Neural cell (in vitro differentiated cells): ENCODE data around the gene EHBP1. TPM values are rescaled to one million over a fixed set of nuclear protein-coding genes. Genes with fewer than 3 reads are reported as not detected.

Experiments
- H2AFZ ChIP-seq: fragments of 200-600, 300-800 bp; sonication (generic), shearing (Covaris generic); 2 replicates; pipeline ENCODE4 v1.6.0; 2014; ENCODE audit warnings: low read depth, mild to moderate bottlenecking, antibody characterized with exemption, low read length, moderate library complexity
- H3F3A ChIP-seq: fragments of 200-600 bp; shearing (Covaris generic); 2 replicates; pipeline ENCODE4 v1.6.1; 2016; ENCODE audit warnings: mild to moderate bottlenecking, moderate library complexity, mixed read lengths, antibody characterized with exemption, low read length; ENCODE audit not compliant: insufficient read depth, poor library complexity, severe bottlenecking
- H3K27ac ChIP-seq: fragments of 200-600, 300-800 bp; sonication (generic), shearing (Covaris generic); 2 replicates; pipeline ENCODE4 v1.5.1; 2014; ENCODE audit warnings: mild to moderate bottlenecking, low read length, moderate library complexity
- H3K27me3 ChIP-seq: fragments of 300-800, 200-600 bp; sonication (generic), shearing (Covaris generic); 2 replicates; pipeline ENCODE4 v1.6.0; 2014; ENCODE audit warnings: mild to moderate bottlenecking, low read depth, low read length, moderate library complexity; ENCODE audit not compliant: insufficient read depth
- H3K36me3 ChIP-seq: fragments of 300-800, 200-600 bp; sonication (generic), shearing (Covaris generic); 2 replicates; pipeline ENCODE4 v1.5.1; 2014; ENCODE audit warnings: mild to moderate bottlenecking, antibody characterized with exemption, low read length, moderate library complexity; ENCODE audit not compliant: insufficient read depth
- H3K4me2 ChIP-seq: fragments of 300-800, 200-600 bp; sonication (generic), shearing (Covaris generic); 2 replicates; pipeline ENCODE4 v1.6.0; 2014; ENCODE audit warnings: mild to moderate bottlenecking, low read length
- H3K4me3 ChIP-seq: fragments of 300-800, 200-600 bp; sonication (generic), shearing (Covaris generic); 2 replicates; pipeline ENCODE4 v1.5.1; 2014; ENCODE audit warnings: mild to moderate bottlenecking, low read length, moderate library complexity
- H3K79me2 ChIP-seq: fragments of 200-600 bp; shearing (Covaris generic); replicated peaks from 2 replicates; pipeline ENCODE4 v1.6.0; 2014; ENCODE audit warnings: mild to moderate bottlenecking, low read length, moderate library complexity; ENCODE audit not compliant: insufficient read depth
- H3K9ac ChIP-seq: fragments of 300-800, 200-600 bp; sonication (generic), shearing (Covaris generic); 2 replicates; pipeline ENCODE4 v1.6.1; 2016; ENCODE audit warnings: mild to moderate bottlenecking, low read length, mixed read lengths
- H3K9me2 ChIP-seq: fragments of 200-600 bp; shearing (Covaris generic); 2 replicates; pipeline ENCODE4 v1.6.1; 2016; ENCODE audit warnings: mild to moderate bottlenecking, low read length, mixed read lengths; ENCODE audit not compliant: insufficient read depth
- H3K9me3 ChIP-seq: fragments of 200-600, 300-800 bp; sonication (generic), shearing (Covaris generic); 2 replicates; pipeline ENCODE4 v1.6.1; 2016; ENCODE audit warnings: mild to moderate bottlenecking, mixed run types, low read length, moderate library complexity, mixed read lengths
- H4K20me1 ChIP-seq: fragments of 200-600 bp; shearing (Covaris generic); 2 replicates; pipeline ENCODE4 v1.6.1; 2016; ENCODE audit warnings: mild to moderate bottlenecking, mixed run types; ENCODE audit not compliant: insufficient read depth
- CTCF ChIP-seq: fragments of 450-650 bp; IDR thresholded peaks from 2 replicates; pipeline ENCODE4 v1.5.1; 2014; ENCODE audit warnings: antibody characterized with exemption, mild to moderate bottlenecking, moderate library complexity; ENCODE audit not compliant: poor library complexity, severe bottlenecking
- EP300 ChIP-seq: fragments of 450-650 bp; conservative IDR thresholded peaks from 2 replicates; pipeline ENCODE4 v1.6.1; 2014; ENCODE audit warnings: antibody characterized with exemption, mild to moderate bottlenecking, moderate library complexity; ENCODE audit not compliant: poor library complexity, severe bottlenecking
- EZH2 ChIP-seq: fragments of 200-600, 300-800 bp; shearing (Covaris generic), sonication (generic); IDR thresholded peaks from 2 replicates; pipeline ENCODE4 v1.6.1; 2014; ENCODE audit warnings: antibody characterized with exemption, low read length, borderline replicate concordance, mild to moderate bottlenecking; ENCODE audit not compliant: insufficient read depth, poor library complexity, severe bottlenecking
- MXI1 ChIP-seq: fragments of 450-650 bp; conservative IDR thresholded peaks from 2 replicates; pipeline ENCODE4 v1.6.1; 2014; ENCODE audit warnings: antibody characterized with exemption, mild to moderate bottlenecking; ENCODE audit not compliant: poor library complexity, severe bottlenecking
- POLR2AphosphoS5 ChIP-seq: IDR thresholded peaks from 2 replicates; pipeline ENCODE4 v1.6.1; 2012
- RAD21 ChIP-seq: fragments of 450-650 bp; conservative IDR thresholded peaks from 2 replicates; pipeline ENCODE4 v1.6.1; 2014; ENCODE audit warnings: antibody characterized with exemption, mild to moderate bottlenecking, moderate library complexity
- REST ChIP-seq: IDR thresholded peaks from 2 replicates; pipeline ENCODE4 v1.6.1; 2012; ENCODE audit warnings: borderline replicate concordance
- SMC3 ChIP-seq: fragments of 450-650 bp; conservative IDR thresholded peaks from 2 replicates; pipeline ENCODE4 v1.6.1; 2014; ENCODE audit warnings: antibody characterized with exemption, mild to moderate bottlenecking, moderate library complexity; ENCODE audit not compliant: poor library complexity
- TAF1 ChIP-seq: IDR thresholded peaks from 2 replicates; pipeline ENCODE4 v1.6.1; 2012; ENCODE audit warnings: low read depth
- polyA plus RNA-seq: library from polyadenylated mRNA; depleted of rRNA; stranded (reverse); fragments of >200 nt; gene quantifications from 2 replicates; pipeline ENCODE4 v1.2.3, GENCODE V29; 2014

Gene EHBP1
- polyA plus RNA-seq, 1 donor from 2014 or later: 52.6 TPM

- H2AFZ ChIP-seq: no peak overlapping the region
- H3F3A ChIP-seq: no peaks in the 10 kb centered on the region
- no peak overlapping the region for H3K4me2 ChIP-seq
- no peak overlapping the region for H3K27ac ChIP-seq
- peaks cover 28% of the 10 kb centered on the region for H3K27me3 ChIP-seq
- no peaks in the 10 kb centered on the region for H3K36me3 ChIP-seq
- no peaks in the 10 kb centered on the region for H4K20me1 ChIP-seq
- H3K9me2 ChIP-seq: no peaks in the 10 kb centered on the region
- H3K9me3 ChIP-seq: no peaks in the 10 kb centered on the region
- no peak overlapping the region for H3K4me3 ChIP-seq
- no peak overlapping the region for H3K9ac ChIP-seq
- TF ChIP-seq EZH2: no peak
- no peak for TF ChIP-seq REST
- TF ChIP-seq RAD21: no peak
- no peak for TF ChIP-seq CTCF
- TF ChIP-seq POLR2AphosphoS5: no peak
- TF ChIP-seq MXI1: no peak
- no peak for TF ChIP-seq TAF1
- H3K79me2 ChIP-seq: no peaks in the 10 kb centered on the region
Observed at GRCh38 chr2:63064197-63064596, 358.7 kb downstream of the EHBP1 start.

- Histone ChIP-seq H3K36me3 (no peaks in the 10 kb centered on the region), H3K27me3 (peaks cover 23% of the 10 kb centered on the region), H2AFZ (no peak overlapping the region), H3K79me2 (no peaks in the 10 kb centered on the region), H3K9ac (no peak overlapping the region), H3K9me2 (no peaks in the 10 kb centered on the region), H3K4me3 (no peak overlapping the region), H3K27ac (no peak overlapping the region), H4K20me1 (no peaks in the 10 kb centered on the region), H3K9me3 (no peaks in the 10 kb centered on the region), H3F3A (no peaks in the 10 kb centered on the region), H3K4me2 (no peak overlapping the region)
- TF ChIP-seq TAF1: no peak
- TF ChIP-seq POLR2AphosphoS5: no peak
- no peak for TF ChIP-seq REST
- no peak for TF ChIP-seq CTCF
- no peak for TF ChIP-seq EZH2
- no peak for TF ChIP-seq MXI1
- TF ChIP-seq RAD21: no peak
- TF ChIP-seq EP300: no peak
- no peak for TF ChIP-seq SMC3
Observed at GRCh38 chr2:63064661-63065060, 359.1 kb downstream of the EHBP1 start.
